ENCODE results near the gene STOML3. TPM values are rescaled to one million over a fixed set of nuclear protein-coding genes. Genes with fewer than 3 reads are reported as not detected.

The STOML3 gene
- total RNA-seq, 4 donors from 2014 or later, result not detected

DNA sequence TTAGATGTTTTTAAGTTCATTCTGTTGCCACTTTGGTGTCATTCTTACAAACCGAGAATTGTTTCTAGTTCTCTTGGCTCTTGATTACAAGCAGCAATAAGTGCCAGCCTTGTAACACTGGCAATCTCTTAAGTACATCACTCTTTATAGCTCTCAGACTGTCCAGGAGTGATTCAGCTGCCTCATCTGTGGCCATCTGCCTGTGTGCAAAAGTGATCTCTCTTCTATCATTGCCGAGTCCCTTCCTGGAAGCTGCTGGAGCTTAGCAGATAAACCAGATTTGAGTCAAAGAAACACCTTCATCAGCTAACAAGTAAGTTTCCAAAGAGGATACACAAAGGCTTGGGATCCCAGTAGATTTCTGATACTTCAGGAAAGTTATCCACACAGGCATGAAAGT is 23.2 kb downstream of the STOML3 start:
- 25% methylated on average over 2 of the region's 2 CpGs for WGBS
- DNase-seq (ENCODE audit: low spot score in 2 of 2), result no peak

DNA sequence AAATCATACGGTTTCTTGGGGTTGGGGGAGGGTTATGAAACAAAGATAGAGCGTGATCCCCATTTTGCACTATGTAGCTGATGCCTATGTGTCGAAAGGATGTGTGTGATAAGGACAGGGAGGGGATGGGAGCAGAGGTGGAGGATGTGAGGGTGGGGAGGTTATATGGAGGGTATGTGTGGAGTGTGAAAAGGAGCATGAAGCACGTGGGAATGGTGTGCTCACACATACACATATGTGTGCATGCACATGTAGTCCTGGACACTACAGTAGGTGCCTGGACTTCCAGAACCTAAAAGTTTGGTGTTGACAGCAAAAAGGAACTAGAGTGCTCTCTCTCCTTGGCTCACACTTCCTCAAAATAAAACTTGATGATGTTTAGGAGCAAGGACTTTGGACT is 25.4 kb downstream of the STOML3 start:
- no peak overlapping the region for H3K27ac ChIP-seq

More for the DNA sequence above, 23.2 kb downstream of the STOML3 start:
- Histone ChIP-seq H3K9me3 (no peaks in the 10 kb centered on the region), H3K27ac (no peak overlapping the region), H3K4me1 (no peaks in the 10 kb centered on the region), H3K27me3 (no peaks in the 10 kb centered on the region), H3K4me3 (no peak overlapping the region), H3K36me3 (no peaks in the 10 kb centered on the region)
- TF ChIP-seq, protein P1, sequence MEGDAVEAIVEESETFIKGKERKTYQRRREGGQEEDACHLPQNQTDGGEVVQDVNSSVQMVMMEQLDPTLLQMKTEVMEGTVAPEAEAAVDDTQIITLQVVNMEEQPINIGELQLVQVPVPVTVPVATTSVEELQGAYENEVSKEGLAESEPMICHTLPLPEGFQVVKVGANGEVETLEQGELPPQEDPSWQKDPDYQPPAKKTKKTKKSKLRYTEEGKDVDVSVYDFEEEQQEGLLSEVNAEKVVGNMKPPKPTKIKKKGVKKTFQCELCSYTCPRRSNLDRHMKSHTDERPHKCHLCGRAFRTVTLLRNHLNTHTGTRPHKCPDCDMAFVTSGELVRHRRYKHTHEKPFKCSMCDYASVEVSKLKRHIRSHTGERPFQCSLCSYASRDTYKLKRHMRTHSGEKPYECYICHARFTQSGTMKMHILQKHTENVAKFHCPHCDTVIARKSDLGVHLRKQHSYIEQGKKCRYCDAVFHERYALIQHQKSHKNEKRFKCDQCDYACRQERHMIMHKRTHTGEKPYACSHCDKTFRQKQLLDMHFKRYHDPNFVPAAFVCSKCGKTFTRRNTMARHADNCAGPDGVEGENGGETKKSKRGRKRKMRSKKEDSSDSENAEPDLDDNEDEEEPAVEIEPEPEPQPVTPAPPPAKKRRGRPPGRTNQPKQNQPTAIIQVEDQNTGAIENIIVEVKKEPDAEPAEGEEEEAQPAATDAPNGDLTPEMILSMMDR (IDR thresholded peaks at IDR 0.05), result no peak
- no peak for TF ChIP-seq POLR2AphosphoS5 (IDR thresholded peaks at IDR 0.05)
- TF ChIP-seq EP300 (IDR thresholded peaks at IDR 0.05), result no peak
- TF ChIP-seq POLR2A (IDR thresholded peaks at IDR 0.05), result no peak

DNA sequence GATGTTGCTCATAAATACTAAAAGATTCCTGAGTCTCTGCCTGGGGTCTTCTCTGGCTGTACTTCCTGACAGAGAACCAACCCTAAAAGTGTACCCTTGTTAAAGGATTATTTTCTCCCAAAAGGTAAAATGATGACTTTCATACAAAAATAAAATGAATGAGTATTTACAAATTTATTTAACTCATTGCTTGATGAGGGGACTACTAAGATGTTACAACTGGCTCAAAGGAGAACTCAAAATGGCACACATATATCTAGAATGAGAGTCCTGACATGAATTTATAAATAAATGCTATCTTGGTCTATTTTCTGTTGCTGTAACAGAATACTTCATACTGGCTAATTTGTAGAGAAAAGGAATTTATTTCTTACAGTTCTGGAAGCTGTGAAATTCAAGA is 30.5 kb downstream of the STOML3 start:
- no peak for DNase-seq (ENCODE audit: low spot score in 2 of 2)
- no peaks in the 10 kb centered on the region for H3K27me3 ChIP-seq

More for the DNA sequence above, 25.4 kb downstream of the STOML3 start:
- DNase-seq (ENCODE audit: low spot score in 2 of 2), result no peak
- H3K36me3 ChIP-seq, result no peaks in the 10 kb centered on the region
- no peaks in the 10 kb centered on the region for H3K4me1 ChIP-seq
- TF ChIP-seq POLR2A (IDR thresholded peaks at IDR 0.05) (no peak), EP300 (IDR thresholded peaks at IDR 0.05) (no peak), POLR2AphosphoS5 (IDR thresholded peaks at IDR 0.05) (no peak)
- TF ChIP-seq, protein P1 (IDR thresholded peaks at IDR 0.05), result no peak
- 84% methylated on average over 4 of the region's 4 CpGs for WGBS
- no peaks in the 10 kb centered on the region for H3K9me3 ChIP-seq
- no peaks in the 10 kb centered on the region for H3K27me3 ChIP-seq
- no peak overlapping the region for H3K4me3 ChIP-seq

DNA sequence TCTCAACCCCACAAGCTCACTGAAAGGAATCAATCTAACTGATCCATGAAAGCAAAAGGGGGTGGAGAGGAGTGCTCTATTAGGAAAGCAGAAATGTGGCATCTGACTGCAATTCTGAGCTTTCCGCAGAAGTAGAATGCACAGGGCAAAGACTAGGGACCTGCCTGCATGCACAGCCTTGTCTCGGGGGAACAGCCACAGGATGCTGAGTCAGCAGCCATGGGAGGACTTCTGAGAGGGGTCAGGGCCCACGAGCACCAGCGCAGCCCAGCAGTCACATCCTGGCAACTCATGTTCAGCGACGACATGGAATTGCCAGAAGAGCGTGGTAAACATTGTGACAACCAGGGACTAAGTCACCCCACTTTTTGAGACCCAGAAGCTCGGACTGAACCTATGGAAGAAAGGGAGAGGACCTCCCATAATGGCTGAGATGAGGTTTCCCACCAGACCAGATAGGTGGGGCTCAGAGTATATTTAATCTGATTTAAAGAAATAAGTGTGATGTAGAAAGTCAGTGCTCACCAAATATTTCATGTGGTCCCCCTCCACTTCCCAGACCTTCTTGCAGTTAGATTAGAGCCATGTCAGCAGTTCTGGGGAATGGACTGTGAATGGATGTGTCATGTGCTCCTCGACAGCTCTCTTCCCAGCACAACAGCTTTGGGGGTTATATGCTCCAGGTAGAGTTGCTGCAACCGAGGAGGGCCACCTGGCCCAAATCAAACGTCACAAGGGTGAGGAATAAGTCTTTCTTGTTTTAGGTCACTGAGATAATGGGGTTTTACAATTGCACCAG is 32.6 kb downstream of the STOML3 start:
- no peaks in the 10 kb centered on the region for H3K27me3 ChIP-seq
- no peak overlapping the region for H3K4me3 ChIP-seq
- no peaks in the 10 kb centered on the region for H3K36me3 ChIP-seq
- no peak overlapping the region for H3K27ac ChIP-seq
- WGBS, result 88% methylated on average over 11 of the region's 11 CpGs
- DNase-seq (ENCODE audit: low spot score in 2 of 2), result no peak
- H3K9me3 ChIP-seq, result no peaks in the 10 kb centered on the region
- H3K4me1 ChIP-seq, result no peaks in the 10 kb centered on the region
- TF ChIP-seq POLR2AphosphoS5 (IDR thresholded peaks at IDR 0.05), result no peak

More for the DNA sequence above, 30.5 kb downstream of the STOML3 start:
- Histone ChIP-seq H3K36me3 (no peaks in the 10 kb centered on the region), H3K27ac (no peak overlapping the region), H3K9me3 (no peaks in the 10 kb centered on the region), H3K4me1 (no peaks in the 10 kb centered on the region), H3K4me3 (no peak overlapping the region)
- TF ChIP-seq EP300 (IDR thresholded peaks at IDR 0.05), result no peak
- TF ChIP-seq, protein P1 (IDR thresholded peaks at IDR 0.05), result no peak
- no peak for TF ChIP-seq POLR2A (IDR thresholded peaks at IDR 0.05)
- no peak for TF ChIP-seq POLR2AphosphoS5 (IDR thresholded peaks at IDR 0.05)

DNA sequence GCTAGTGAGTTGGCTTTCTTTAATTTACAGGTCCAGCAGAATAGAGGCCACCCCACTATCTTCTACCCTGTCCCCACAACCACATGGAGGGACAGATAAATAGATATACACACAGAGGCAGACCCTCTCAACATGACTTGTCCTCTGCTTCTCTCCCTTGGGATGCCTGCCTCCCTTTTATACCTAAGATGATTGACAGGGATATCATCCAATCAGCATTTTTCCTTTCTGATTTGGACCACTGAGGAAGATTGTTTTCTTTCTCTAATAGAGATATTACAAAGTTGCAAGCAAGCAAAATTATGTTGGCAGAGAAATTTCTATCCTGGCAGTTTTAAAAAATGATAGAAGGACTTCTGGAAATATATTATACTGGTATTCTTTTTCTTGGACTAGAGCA is 35.8 kb downstream of the STOML3 start:
- Histone ChIP-seq H3K4me3 (no peak overlapping the region), H3K27ac (no peak overlapping the region), H3K4me1 (no peaks in the 10 kb centered on the region), H3K9me3 (no peaks in the 10 kb centered on the region), H3K36me3 (no peaks in the 10 kb centered on the region), H3K27me3 (no peaks in the 10 kb centered on the region)
- TF ChIP-seq, protein P1 (IDR thresholded peaks at IDR 0.05), result no peak
- TF ChIP-seq POLR2A (IDR thresholded peaks at IDR 0.05), result no peak
- TF ChIP-seq EP300 (IDR thresholded peaks at IDR 0.05), result no peak
- no peak for TF ChIP-seq POLR2AphosphoS5 (IDR thresholded peaks at IDR 0.05)
- DNase-seq (ENCODE audit: low spot score in 2 of 2), result no peak
